GM21528 (cell line): ENCODE measurements around the gene SLC37A3.
"Not testable (repeated sequence)": the region's sequence is repeated elsewhere in the genome, so short reads cannot be mapped to it uniquely, and the experiment has no call there.

Experiments
- ATAC-seq: cut with Tn5 transposase; IDR thresholded peaks from one replicate; pipeline ENCODE4 v1.9.1; 2021; ENCODE audit warnings: mild to moderate bottlenecking, moderate library complexity; ENCODE audit not compliant: unreplicated experiment, low FRiP score

SLC37A3 gene

DNA sequence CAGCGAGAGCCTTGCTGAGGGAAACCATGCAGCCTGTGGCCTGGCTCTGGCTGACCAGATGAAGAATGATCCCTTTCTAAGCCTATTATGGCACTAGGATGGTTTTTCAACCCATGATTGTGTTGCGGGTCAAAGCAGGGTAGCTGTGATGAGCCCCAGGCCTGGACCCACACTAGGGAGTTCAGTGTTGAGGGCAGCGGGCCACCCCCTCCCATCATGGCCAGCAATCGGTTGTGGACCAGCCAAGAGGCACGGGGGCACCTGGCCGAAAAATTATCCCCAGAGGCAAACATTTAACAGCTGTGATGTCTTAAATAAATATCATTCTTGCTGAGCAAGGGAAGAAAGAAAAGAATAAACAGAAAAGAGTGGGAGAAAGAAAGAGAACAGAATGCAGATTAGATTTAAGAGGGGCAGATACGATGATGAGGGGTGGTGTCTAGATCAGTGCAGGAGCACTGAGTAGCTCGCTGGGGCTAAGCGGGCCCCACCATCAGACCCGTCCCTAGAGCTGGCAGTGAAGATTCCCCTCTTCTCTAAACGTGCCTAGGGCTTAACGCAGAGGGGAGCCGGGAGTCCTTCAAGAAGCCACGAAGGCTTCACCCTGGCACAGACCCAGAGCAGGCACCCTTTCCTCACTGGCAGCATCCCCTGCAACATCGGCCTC, 82.7 kb downstream of the SLC37A3 start:
- no peak for ATAC-seq

DNA sequence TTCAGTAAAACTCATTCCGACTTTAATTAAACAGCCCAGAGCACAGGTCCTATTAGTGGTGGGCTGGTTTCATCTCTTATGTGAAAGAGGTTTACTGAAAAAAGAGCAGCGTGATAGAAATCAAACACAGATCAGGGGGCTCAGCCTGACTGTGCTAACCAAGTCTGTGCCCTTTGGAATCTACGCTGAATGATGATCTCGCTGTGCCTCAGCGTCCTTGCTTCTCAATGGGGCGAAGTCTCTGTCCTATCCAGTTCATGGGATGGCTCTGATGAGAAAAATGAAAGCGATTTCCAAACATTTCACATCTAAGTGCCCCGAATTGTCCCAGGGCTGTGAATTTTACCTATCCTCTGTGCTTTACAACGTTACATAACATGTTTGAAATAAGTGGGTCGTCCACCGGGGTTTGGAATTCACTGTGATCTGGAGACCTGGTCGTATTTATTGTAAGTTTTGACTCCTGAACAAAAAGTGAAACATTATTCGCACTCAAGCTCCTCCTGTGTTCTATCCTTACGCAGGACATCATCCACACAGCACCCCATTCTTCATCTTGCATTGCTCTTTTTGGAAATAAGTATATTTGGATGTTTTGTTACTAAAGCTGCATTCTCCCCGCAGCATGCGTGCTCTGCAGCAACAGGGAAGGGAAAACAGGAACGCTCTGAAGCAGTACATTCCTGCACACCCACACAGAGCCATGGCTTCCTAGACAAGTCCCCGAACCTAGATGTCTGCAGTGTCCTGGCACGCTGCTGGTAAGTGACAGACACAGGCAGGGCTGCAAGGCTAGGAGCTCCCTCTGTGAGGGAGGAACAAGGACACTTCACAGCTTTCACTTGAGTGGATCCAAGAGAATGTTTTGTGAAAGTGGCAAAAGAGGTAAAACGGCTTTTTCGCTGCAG, 83.5 kb downstream of the SLC37A3 start:
- no peak for ATAC-seq

GRCh38 chr7:140312141-140312846, 86.0 kb downstream of the SLC37A3 start:
- no peak for ATAC-seq

DNA sequence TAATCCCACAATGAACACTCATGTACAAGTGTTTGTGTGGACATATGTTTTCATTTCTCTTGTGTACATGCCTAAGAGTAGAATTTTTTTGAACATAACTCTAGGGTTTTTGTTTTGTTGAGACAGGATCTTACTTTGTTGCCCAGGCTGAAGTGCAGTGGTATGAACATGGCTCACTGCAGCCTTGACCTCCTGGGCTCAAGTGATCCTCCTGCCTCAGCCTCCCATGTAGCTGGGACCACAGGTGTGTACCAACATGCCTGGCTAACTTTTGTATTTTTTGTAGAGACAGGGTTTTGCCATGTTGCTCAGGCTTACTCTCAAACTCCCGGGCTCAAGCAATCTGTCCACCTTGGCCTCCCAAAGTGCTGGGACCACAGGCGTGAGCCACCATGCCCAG, 87.2 kb downstream of the SLC37A3 start:
- not testable (repeated sequence) for ATAC-seq

DNA sequence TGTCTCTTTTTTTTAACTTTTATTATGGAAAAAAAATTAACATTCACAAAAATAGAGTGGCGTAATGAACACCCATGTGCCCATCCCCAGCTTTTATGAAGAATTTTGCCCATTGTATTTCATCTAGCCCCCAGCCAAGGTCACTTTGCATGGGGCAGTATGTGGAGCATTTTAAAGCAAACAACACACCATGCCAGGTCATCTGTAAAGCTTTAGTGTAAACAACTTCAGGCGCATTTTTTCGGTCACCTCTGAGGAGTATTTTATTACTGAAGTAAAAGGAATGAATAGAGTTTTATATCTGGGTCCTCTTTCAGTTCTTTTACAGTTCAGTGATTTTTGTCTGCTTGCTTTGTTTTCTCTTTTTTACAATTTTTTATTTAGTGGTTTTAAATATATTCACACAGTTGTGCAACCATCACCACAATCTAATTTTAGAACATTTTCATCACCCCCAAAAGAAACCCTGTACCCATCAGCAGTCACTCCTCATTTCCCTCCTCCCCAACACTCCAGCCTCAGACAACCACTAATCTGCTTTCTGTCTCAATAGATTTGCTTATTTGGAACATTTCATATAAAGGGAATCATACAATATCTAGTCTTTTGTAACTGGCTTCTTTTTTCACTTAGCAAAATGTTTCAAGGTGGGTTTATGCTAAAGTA, 87.9 kb downstream of the SLC37A3 start:
- ATAC-seq = no peak

GRCh38 chr7:140308060-140308459, 90.3 kb downstream of the SLC37A3 start:
- no peak for ATAC-seq

DNA sequence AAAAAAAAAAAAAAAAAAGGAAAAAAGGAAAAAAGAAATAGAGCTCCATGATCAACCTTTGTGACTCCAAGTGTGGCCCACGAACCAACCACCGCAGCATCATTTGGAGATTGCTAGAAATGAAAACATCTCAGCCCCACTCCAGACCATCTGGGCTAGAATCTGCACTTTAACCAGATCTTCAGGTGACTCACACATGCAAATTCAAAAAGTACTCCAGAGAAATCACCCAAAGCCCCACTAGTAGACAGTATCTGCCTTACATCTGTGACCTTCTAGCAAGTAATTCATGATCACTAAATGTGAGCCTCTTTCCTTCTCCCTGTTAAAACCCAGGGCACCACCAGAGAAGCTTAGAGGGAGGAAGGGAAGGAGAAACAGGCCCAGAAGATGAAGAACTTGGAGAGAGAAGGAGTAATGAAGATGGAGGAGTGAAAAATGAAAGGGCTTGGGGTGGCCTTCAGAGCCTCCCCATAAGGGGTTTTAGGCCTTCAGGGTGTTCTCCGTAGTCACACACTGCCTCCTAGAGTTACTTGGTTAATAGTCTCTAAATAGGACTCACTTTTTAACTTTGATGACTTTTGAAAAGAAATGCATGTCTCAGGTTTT, 94.0 kb downstream of the SLC37A3 start:
- ATAC-seq = no peak

GRCh38 chr7:140300243-140301136, 97.8 kb downstream of the SLC37A3 start:
- ATAC-seq = no peak

GRCh38 chr7:140298213-140298612, 100.1 kb downstream of the SLC37A3 start:
- no peak for ATAC-seq

DNA sequence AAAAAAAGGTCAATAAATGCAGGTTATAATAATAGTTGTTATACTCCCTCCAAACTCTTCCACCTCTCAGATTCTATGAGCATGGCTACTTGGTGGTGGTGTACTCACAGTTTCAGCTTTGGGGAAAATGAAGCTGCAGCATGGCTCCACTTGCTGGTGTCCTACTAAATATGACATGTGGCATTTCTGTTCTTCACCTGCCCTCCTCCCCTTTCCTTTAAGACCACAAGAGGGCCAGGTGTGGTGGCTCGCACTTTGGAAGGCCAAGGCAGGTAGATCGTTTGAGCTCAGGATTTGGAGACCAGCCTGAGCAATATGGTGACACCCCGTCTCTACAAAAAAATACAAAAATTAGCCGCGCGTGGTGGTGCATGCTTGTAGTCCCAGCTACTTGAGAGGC, 101.1 kb downstream of the SLC37A3 start:
- ATAC-seq = no peak

DNA sequence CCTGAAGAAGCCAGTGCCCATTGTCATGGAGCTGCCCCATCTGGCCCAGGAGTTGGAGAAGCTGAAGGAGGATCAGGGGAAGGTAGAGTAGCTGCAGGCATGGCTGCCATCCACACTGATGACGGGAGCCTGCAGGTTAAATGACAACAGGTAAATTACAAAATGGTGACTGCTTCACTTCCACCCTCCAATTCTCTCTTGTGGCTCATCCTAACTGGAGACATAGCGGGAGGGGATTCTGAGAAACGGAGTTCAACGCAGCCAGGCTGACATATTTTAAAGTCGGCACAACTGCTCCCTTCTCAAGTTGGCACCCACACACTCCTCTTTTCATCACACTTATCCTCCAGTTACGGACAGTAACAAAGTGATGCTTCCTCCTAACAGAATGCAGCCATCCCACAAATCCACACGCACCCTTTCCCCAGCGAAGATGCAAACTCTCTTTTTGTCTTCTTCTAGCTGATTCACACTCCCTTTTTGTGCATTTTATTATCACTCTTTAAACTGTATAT, 103.0 kb downstream of the SLC37A3 start:
- ATAC-seq = no peak

GRCh38 chr7:140294454-140294853, 103.9 kb downstream of the SLC37A3 start:
- no peak for ATAC-seq

DNA sequence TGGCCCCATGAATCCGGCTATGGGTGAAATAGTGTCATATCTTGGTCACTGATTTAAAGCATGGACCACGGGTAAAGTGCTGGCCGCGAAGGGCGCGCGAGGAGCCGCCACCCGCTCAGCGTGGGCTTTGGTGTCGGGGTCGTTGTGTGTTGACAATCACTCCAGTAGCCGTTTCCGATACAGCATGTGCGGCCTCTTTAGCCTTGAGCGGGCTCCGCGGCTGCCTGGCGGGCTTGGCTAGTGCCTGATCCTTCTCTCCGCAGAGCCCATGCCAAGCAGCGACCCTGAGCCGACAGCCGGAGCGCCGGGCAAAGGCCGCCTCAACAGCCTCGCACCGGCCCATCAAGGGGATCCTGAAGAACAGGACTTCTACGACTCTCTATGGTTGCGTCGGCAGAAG, 105.9 kb downstream of the SLC37A3 start:
- no peak for ATAC-seq

DNA sequence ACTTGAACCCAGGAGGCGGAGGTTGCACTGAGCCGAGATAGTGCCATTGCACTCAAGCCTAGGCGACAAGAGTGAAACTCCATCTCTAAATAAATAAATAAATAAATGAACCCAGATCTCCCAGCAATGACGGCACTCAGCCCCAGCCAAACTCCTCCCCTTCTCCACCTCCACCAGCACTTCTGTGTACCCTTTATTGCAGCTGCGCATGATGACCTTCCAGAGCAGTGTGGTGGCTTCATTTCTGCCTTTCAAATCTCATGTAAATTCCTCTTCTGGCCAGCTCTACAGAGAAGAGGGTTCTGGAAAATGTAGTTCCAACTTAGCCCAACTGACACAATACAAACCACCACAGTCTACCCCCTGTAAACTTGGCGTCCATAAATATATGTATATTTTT, 108.5 kb downstream of the SLC37A3 start:
- ATAC-seq = no peak

DNA sequence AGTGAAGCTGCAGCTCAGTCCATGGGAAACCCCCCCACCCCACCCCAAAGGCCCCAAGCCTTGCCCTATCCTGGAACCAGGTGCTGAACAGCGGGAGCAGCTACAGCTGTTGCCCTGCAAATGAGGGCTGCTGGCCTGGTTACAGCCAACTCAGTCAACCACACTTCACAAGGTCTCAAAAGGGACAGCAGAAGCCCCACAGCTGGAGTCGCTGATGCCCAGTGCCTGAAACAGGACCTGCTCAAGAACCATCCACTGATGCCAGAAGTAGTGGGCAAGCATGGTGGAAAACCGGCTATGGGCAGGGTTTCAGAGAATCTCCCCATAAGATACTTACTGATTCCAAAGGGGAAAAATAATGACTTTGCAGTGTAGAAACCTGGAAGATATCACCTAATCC, 110.3 kb downstream of the SLC37A3 start:
- no peak for ATAC-seq

GRCh38 chr7:140285938-140286337, 112.4 kb downstream of the SLC37A3 start:
- ATAC-seq = no peak

DNA sequence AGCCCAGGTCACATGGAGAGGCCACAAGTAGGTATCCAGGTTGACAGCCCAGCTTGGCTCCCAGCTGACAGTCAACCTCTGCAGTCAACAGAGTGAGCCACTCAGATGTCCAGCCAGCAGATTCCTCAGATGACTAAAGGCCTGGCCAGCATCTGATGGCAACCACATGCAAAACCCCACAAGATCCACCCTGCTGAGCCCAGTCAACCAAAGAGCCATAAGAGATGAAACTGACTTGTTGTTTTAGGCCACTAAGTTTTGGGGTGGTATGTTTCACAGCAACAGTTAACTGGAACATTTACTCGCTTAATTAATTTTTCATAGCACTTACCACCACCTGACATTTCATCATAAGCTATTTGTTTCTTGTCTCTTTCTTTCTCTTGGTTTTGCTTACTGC, 114.3 kb downstream of the SLC37A3 start:
- no peak for ATAC-seq
